HG03520 (cell line): ENCODE measurements around the gene COMT.
"Not testable (repeated sequence)": the region's sequence is repeated elsewhere in the genome, so short reads cannot be mapped to it uniquely, and the experiment has no call there.

Source experiments
- ATAC-seq: cut with Tn5 transposase; IDR thresholded peaks from one replicate; pipeline ENCODE4 v1.9.1; 2021; ENCODE audit warnings: mild to moderate bottlenecking, moderate library complexity; ENCODE audit not compliant: unreplicated experiment

COMT gene

DNA sequence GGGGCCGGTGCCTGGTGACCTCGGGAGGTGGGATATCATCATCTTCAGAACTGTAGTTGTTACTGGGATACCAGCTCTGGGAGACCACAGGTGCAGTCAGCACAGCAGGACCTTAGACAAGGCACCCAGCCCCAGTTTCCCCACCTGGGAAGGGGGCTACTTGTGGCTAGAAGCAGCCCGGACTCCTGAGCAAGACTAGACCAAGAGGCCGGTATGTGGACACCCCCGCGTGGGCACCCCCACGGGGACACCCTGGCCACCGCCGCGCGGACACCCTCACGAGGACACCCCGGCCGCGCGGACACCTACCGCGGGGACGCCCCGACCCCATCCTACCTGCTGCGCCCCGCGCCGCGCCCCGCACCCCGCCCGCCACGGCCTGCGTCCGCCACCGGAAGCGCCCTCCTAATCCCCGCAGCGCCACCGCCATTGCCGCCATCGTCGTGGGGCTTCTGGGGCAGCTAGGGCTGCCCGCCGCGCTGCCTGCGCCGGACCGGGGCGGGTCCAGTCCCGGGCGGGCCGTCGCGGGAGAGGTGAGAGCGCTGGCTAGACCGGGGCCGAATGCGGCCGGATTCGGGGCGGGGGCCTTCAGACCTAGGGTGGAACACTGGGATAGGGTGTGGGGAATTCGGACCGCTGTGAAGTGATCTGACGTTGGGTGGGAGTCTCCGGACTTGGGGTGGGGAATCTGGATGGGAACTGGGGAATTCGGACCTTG lies at the start of gene COMT, which contains the start of gene TXNRD2:
Gene COMT (plus strand): TSS at position 408 of the 718 bp plus-strand sequence. CDS start 20,755 bp downstream, outside the sequence.
Gene TXNRD2 (minus strand): TSS at position 454 of the 718 bp plus-strand sequence. CDS start 15 bp downstream, at position 439.
- ATAC-seq = no peak

DNA sequence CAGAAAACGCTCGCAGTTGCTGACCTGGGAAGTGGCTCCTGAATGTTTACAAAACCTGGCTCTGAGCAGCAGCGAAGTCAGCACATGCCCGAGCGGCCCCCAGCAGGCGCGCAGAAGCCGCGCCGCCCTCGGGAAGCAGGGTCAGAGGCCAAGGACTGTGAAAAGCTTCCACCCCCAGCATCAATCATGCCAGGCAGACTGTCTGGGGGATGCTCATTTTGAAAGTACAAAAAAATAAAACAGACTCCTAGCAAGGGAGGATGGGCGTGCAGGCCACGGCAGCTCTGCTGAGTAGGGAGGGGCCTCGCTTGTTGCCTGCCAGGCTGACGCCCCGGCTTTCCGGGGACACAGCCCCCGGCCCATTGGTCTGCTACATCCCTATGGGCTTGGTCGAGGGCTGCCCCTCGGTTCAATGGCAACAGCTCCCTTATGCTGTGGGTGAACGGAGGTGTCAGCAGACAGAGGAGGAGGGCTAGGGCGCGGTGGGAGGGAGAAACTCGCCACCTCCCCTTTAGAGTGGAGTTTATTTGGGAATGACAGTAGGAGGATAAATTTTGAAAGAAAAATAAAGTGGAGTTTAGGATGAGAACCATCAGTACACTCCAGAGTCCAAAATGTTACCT lies 49.2 kb upstream of the COMT start:
- ATAC-seq = no peak

DNA sequence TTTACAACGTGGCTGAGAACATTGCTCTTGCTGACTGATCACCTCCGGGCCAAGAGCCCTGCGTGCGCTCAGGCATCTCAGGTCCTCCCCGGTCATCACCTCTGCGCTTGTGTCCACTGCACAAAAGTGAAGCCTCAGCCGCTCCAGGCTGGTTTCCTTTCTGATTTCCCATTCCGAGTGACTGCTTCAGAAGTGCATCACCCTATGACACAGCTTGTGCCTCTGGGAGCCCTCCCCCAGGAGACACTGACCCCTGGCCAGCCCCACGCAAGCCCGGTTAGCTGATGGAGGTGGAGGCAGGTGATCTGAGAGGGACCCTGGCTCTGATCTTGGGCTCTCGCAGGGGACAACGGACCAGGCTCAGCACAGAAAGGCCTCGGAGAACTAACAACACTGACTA lies 48.6 kb upstream of the COMT start:
- ATAC-seq = no peak

DNA sequence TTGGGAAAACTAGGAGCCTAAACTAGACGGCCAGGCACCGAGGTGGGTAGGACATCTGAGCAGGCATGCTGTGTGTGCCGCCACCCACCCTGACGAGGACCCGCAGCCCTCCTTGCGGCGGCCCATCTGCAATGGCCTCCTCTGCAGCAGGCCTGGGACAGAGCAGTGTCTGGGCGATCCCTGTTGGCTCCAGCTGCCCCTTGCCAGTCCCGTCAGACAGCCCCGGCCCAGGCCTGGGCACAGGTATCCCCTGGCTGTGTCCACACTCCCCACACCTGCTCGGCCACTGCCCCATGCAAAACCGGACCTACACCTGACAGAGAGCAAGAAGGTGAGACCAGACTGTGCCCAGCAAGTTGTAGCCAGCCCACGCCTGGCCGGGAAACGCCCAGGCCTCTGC lies 48.2 kb upstream of the COMT start:
- ATAC-seq = no peak

DNA sequence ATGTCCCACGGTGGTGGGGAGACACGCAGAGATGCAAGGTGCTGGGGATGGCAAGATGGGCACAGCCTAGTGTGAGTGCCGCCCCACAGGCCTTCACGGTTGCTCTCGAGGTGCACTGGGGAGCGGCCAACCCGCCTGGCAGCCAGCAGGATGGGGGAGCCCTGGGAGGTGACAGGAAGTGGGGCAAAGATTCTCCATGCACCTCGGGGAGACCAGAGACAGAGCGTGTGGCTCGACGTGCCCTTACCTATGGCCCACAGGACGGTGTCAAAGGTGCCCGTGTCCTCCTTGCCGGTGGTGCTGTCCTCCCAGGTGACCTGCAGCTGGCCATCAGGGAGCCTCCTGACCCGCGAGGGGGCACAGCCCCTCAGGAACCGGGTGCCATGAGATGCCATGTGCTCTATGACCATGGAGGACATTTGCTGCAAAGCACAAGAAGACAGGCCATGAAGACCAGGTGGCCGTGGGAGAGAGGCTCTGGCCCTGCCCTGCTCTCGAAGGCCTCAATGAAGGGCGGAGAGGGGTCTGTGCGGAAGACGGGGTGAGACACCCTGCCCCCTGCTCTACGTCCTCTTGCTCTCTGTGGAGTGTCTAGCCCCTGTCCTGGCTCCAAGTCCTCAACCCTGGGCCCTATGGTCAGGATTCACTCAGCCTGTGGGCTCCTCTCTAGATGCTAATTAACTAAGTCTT lies 46.3 kb upstream of the COMT start:
- no peak for ATAC-seq

DNA sequence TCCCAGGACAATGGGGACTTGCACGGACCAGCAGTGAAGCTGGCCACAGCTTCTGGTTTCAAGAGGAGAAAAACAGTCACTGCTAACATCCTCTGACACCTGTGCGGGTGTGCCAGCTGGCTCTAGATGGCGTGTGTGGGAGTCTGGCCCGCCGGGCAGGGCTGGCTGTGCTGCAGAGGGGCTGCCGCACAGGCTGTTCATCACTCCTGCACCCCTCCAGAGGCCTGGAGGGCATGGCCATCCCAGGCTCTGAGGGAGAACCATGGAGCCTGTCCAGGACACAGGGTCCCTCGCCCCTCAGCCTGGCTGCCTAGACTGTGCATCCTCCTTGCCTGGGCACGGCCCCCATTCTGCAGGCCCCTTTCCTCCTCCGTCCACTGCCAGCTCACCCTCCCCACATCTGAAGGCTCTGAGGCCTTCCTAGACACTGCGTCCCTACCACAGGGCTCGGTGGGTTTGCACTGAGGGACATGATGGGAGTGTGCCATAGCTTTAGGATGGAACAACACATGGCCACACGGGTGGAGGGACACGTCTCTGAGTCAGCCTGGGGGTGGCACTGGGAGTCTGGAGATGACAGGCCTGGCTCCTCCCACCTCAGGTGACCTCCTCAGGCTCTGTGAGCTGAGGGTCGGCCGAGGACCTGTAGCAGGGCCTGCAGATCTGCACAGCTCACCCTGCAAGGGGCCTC lies 44.8 kb upstream of the COMT start:
- no peak for ATAC-seq

DNA sequence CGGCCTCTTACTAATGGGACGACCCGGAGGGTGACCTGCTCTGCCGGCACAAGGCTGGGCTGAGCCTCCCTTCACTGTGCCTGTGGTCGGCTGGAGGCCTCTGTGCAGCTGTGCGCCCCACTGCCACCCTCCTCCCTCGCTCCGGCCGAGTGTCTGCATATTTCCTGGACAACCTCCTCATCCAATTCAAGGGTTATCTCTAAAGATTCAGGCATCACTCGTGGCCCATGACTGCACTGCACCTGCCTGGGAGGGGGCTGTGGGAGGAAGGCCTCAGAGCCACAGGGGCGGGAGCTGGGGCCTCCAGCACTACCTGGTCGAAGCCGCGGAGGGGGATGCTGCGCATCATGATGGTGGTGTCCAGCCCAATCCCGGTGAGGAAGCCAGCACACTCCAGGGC lies 43.8 kb upstream of the COMT start:
- ATAC-seq = no peak

DNA sequence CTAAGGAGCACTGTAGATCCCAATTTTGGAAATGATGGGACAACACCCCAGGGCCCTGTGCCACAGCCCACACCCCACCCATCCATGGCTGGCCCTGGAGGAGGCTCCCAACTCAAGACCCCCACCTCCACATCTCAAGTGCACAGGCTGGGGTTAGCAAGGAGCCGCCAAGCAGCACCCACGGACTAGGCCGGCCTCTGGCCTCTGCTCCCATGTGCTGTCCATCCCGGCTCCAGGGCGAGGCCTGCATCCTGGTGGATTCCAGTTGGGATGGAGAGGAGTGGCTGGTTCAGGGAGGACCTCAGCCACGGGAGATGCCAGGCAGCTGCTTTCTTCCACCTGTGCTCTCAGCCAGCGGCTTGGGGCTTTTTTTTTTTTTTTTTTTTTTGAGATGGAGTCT lies 43.4 kb upstream of the COMT start:
- no peak for ATAC-seq

DNA sequence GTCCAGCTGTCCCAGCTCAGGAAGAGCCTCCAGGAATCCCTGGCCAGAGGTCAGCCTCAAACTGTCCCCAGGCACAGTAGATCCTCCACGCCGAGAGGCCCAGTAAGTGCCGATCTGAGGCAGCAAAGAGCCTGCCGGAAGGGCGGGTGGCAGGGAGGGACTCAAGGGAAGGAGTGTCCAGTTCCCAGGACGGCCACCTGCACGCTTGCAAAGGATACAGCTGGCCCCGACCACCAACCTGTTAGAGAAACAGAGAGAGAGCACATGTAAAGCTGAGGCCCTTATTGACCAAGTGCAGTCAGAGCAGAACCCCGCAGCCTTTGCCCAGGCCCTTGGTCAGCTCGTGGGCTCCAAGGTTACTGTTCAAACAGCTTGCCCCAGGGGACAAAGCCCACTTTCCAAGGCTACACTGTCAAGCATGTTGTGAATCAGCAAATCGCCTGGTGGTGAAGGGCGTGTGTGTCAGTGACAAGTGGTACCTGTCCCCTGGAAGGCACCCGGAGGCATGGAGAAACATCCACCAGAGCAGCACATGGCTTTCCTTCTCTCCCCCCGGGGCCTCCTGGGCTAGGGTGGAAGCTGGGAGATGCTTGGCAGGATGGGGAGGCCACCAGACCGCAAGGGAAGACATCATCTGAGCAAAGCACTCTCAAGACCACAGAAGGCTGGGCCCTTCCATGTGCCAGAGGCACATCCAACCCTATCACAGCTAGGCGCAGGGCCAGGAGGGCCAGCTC lies 42.6 kb upstream of the COMT start:
- ATAC-seq = no peak

DNA sequence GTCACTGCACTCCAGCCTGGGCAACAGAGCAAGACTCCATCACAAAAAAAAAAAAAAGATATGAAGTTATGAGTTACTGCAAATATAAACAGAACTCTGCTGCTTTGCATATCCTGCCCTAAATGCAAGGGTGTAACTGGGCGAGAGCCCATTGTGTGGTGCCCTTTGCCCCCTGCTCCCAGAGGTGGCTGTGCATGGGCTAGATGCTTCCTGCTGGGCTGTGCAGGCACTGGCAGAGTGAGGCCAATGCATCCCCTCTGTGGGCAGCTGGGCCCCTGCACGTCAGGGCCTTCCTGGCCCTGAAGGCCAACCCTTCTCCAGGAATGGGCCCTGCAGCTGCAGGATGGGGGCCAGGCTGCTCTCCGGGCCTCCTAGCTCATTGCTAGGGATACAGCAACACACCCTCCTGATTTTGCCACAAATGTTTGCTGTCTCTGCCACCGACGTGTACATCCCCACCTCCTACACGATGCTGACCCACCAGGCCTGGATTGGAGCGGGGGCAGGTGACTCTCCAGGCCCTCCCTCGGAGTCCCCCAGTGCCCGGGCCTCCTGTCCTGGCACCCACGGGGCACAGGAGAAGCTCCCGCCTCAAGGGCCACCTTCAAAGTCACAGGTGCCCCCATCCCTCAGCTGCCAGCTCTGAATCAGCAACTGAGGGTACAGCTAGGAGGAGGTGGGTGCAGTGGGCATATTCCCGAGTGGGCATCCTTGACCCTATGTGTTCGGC lies 40.7 kb upstream of the COMT start:
- no peak for ATAC-seq

DNA sequence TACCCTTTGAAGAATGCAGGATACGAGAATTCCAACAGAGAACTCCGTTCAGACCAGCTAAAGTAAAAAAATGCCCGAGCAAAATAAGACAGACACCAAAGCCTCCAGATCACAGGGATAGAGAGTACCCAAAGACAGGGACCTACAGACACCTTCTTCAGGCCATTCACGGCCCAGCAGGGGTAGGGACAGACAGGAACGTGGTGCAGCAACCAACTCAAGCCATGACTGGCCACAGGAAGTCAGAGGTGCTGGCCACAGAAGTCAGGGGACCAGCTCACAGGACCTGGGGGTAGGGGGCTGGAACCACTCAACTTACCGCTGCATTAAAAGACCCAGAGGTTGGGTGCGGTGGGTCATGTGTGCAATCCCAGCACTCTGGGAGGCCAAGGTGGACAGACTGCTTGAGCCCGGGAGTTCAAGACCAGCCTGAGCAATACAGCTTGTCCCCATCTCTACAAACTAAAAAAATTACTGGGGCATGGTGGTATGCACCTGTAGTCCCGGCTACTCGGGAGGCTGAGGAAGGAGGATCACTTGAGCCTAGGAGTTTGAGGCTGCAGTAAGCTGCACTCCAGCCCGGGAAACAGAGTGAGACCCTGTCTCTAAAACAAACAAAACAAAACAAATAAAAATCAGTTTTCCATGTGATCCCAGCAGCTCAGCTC lies 39.9 kb upstream of the COMT start:
- no peak for ATAC-seq

DNA sequence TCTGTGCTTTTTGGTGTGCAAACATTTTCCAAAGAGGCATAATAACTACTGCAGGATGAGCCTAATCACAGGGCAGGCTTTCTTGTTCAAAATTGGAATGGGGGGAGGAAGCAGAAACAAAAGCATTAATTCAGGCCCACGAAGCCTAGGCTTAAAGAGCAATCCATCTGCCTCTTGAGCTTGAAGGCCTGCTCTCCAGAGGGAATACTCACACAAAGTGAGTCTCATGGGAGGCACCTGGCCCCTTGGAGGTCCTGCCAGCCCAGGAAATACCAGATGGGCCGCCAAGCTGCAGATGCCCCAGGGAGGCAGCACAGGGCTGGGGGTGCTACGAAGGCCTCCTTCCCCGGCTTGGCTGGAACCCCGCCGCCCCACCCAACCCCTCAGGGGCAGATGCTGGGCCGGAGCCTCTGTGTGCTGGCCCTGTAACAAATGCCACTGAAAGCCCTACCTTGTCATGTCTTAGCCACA lies 39.3 kb upstream of the COMT start:
- no peak for ATAC-seq

DNA sequence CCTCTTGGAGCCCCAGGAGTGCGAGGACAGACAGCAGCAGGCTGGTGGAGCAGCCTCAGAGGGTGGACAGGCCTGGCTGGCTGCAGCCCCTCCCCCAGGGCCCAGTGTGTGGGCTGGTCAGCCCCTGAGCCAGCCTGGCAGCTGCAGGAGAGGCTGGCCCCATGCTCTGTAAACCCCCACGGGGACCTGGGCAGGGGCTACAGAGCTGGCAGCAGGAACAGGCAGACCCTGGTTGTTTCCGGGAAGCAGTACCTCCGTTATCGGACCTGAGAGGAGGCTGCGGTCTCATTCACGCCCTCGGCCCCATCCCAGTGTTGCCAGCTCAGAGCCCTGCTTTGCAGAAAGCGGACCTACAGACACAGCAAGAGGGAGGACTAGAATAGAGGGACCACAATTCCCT lies 38.5 kb upstream of the COMT start:
- ATAC-seq = no peak

DNA sequence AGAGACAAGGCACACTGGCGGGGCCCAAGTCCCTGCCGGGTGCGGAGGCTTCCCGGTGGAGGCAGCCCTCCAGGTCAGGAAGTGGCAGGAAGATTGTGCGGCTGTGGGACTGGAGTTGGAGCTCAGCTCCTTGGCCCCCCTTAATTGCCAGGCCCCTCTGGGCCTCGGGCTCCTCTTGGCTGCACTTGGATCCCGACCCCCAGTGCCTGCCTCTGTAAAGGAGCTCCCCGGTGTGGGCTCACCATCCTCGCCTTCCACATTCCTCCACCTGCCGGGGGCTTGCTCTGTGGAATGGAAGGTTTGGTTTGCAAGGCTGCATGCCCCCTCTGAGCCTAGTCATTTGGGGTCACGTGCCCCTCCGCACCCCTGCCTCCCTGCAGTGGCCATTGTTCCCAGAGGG lies 38.1 kb upstream of the COMT start:
- no peak for ATAC-seq

DNA sequence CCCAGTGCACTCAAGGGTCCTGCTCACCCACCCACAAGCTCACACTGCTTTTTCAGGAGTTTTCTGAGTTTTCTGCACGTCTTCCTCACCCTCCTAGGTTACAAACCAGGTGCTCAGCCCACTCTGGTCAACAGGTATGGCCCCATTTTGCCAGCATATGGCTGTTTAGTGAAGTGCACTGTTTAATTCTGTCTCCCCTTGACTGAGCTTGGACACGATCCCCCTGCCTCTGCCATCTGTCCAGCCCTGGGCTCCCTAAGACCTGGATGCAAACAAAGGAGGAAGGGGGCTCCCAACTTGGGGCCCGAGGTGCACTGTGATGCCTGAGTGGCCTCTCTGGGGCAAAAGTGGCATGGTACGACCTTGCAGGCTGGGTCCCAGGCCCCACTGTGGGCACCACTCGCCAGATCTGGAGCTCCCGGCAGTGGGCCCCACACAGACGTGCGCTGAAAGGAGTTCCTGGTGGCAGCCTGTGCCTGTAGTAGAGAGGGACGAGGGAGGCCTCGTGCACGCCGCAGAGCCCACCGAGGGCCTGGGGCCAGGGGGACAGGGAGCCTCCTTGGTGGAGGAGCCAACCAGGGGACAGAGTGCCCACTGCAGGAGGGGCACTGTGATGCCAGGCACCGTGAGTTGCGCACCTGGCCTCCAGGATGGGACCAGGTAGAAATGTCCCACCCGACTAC lies 37.3 kb upstream of the COMT start:
- no peak for ATAC-seq

DNA sequence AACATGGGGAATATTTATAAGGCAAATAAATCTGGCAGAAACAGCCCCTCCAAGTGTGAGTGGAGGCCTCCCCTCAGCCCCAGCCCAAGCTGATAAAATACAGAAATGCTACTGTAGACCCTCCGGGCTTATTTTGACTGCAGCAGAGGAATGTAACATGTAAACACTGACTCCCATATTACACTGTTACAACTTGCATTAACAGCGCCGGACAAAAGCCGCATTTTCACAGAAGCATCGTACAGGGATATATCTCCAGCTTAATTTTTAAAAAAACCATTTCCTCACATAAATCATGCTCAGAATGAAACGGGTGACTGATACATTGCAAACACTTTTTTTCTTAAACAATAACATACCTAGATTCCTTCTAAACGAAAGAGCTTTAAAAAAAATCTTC lies 36.6 kb upstream of the COMT start:
- ATAC-seq = no peak

DNA sequence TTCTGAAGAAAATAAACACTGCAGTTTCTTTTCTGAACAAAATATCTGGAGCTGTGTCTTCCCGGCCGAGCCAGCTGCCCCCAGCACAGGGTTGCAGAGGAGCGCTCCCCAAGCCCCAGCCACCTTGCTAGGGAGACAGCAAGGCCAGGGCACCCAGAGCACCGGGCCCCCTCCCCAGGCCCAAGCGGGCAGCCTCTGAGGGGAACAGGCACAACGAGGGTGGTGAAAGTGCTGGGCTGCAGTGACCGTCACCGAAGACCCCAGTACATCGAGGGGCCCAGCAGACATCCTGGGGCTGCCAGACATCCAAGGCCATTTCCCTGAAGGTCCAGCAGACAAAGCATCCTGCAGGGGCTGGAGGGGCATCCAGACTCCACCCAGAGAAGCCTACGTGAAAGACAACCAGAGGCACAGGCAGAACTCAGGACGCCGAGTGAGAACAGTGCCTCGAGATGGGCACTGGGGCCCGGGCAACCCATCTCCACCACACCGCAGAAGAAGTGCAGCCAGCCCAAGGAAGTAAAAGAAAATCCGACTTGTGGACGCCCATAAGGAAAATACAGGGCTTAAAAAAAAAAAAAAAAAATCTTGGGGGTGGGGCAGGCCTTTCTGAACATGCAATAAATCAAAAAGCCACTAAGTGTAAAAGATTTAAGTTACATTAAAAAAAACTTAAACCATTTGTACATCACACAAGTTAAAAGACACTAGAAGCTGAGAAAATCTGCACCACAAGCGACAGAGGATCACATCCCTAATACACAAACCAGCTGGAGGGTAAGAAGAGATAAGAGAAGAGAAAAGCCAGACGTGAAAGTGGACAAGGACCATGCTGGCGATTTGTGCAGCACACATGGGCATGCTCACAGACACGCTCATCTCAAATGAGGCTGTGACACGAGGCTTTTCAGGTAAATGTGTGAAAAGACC lies 36.0 kb upstream of the COMT start:
- no peak for ATAC-seq

DNA sequence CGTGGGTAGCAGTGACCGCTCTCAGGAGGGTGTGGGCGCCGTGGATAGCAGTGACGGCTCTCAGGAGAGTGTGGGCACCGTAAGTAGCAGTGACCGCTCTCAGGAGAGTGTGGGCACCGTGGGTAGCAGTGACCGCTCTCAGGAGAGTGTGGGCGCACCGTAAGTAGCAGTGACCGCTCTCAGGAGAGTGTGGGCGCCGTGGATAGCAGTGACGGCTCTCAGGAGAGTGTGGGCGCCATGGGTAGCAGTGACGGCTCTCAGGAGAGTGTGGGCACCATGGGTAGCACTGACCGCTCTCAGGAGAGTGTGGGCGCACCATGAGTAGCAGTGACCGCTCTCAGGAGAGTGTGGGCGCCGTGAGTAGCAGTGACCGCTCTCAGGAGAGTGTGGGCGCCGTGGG lies 34.7 kb upstream of the COMT start:
- ATAC-seq = not testable (repeated sequence)
